ENCODE results near the gene NDOR1. TPM values are rescaled to one million over a fixed set of nuclear protein-coding genes. Genes with fewer than 3 reads are reported as not detected.
"Not testable (repeated sequence)": the region's sequence is repeated elsewhere in the genome, so short reads cannot be mapped to it uniquely, and the experiment has no call there.

Gene NDOR1
- total RNA-seq, 5 donors from 2014 or later (not counting 1 experiment from before 2014, with no cell fraction given), result 27.6 to 46.7 (median 45.4) TPM

DNA sequence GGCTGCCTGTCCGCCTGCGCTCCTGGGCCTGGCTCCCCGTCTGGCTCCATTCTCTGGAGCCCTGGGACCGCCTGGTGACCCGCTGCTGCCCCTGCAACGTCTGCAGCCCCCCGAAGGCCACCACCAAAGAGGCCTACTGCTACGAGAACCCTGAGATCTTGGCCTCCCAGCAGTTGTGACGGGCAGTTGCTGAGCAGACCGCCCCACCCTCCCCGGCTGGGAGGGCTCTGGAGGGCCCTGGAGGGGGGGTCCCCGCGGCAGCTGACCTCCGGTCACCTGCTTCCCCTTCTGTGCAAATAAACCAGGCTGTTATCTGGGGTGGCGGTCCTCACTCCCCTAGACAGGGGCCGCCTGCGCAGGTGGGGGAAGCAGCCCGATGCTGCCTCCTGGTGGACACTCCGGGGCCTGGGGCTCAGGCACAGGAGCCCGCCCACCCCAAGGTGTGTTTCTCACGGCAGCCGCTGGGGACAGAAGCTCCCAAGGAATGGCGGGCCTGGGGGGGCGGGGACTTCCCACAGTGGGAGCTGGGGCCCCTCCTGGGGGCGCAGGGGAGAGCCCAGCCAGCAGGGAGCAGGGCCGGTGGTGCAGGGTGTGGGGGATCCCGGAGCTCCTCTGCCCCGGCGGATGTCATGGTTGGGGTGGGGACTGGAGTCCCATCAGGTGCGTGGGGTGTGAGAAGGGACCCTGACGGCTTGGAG lies 30.9 kb downstream of the NDOR1 start:
- DNase-seq (peak; percentile 71 to 95 (median 87)), ATAC-seq (replicated peaks in 1 of 4) (peak; percentile 20 to 37 (median 24))
- WGBS (ENCODE audit: insufficient coverage), result 10% methylated on average over 27 of the region's 31 CpGs
- ChIA-PET CTCF (interaction anchor here (0.5 to 1.2 kb wide), 15 partner anchors 11 to 969 kb away, joined by 3 to 9 read pairs (median 4); partner anchors contain the start of genes MAN1B1 (in 1 of the 2) and NELFB (in 1 of the 2)), POLR2A (interaction anchor here (0.6 kb wide), 2 partner anchors 25 to 30 kb away, joined by 4 to 5 read pairs; no protein-coding TSS in a partner anchor)
- peaks cover 15 to 27% (median 19%) of the 10 kb centered on the region in 3 donors for H3K4me1 Mint-ChIP-seq
- H3K27ac Mint-ChIP-seq, result no peak overlapping the region
- peaks cover 3 to 47% of the 10 kb centered on the region in 2 experiments for H3K4me1 ChIP-seq (ENCODE audit: control insufficient read depth in 1 of 2, extremely low read depth in 1 of 2, insufficient read depth in 2 of 2, low read length in 2 of 2)
- no peak overlapping the region for H3K4me3 ChIP-seq (ENCODE audit: control insufficient read depth in 1 of 2, extremely low read depth in 1 of 2, low read length in 1 of 2)
- no peak overlapping the region for H3K27ac ChIP-seq (ENCODE audit: low read length)
- peaks cover 0 to 3% of the 10 kb centered on the region in 2 donors for H3K36me3 ChIP-seq (ENCODE audit: control insufficient read depth in 2 of 2, extremely low read depth in 1 of 2, insufficient read depth in 1 of 2, low read length in 1 of 2)
- peak overlapping the region in 1 of 3 donors; percentile 16 for H3K4me3 Mint-ChIP-seq
- H3K9me3 ChIP-seq, result no peaks in the 10 kb centered on the region
- no peaks in the 10 kb centered on the region for H3K36me3 Mint-ChIP-seq
- peaks cover 0 to 8% of the 10 kb centered on the region in 2 donors for H3K27me3 Mint-ChIP-seq
- H3K9me3 Mint-ChIP-seq, result no peaks in the 10 kb centered on the region
- peaks cover 0 to 35% of the 10 kb centered on the region in 2 experiments for H3K27me3 ChIP-seq (replicated peaks in 1 of 2; ENCODE audit: control insufficient read depth in 2 of 2, extremely low read depth in 1 of 2, insufficient read depth in 2 of 2, low read length in 1 of 2)

DNA sequence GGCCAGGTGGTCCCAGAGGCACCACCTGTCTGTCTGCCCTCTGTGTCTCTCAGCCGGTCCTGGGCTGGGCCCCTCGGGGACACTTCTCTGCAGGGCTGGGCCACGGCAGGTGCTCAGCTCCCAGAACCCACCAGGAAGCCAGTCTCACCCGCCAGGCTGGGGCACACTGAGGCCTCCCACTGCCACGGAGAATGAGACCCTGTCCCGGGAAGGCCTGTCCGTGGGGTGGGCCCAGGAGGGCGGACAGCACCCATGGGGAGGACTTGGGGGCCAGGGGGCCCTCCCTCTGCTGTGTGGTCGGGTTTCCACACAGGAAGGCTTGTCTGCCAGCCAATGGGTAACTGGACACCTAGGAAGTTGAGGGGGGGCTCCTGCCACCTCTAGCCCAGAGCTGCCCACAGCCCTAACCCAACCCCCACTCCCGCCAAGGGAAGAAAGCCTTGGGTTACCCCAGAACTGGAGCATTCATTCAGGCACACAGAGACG lies 31.5 kb downstream of the NDOR1 start:
- peak overlapping the region in 1 of 3 donors; percentile 16 for H3K4me3 Mint-ChIP-seq

DNA sequence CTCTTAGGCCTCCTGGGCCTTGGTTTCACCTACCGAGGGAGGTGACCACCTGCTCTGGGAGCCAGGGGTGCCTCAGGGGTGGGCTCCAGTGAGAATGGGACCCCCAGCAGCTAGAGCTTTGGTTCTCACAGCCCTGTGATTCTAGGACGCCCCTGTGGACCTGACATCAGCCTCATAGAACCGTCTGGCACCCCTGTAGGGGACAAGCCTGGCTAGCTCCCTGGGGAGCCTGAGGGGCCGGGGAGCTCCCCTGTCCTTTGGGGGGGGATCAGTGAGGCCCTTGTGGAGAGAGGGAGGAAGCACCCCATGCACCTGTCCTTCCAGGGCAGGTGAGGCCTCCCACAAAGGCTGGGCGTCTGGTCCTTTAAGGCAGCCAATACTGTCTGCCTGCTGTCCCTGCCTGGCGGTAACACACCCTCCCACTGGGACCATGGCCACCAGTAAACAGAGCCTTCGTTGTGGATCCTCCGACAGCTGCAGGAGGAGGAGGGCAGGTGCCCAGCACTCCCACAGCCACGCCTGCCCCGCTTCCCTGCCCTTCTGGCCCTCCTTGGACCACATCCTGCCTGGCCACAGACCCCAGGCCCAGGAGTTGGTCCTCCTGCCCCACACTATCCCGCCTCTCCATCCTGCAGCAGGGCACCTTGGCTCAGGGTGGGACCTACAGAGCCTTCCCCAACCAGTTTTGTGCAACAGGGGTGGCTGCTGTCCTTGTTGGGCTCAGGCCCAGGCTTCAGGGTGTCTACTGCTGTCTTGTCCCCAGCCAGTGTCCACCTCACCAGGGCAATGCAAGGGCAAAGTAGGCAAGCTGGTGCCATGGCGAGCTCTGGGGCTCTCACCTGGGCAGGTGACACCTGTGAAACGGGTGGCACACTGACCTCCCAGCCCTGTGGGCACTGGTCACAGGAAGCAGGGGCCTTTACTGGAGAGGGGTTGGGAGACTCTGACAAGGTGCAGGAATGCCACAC lies 32.5 kb downstream of the NDOR1 start:
- Mint-ChIP-seq H3K36me3 (peaks cover 11% of the 10 kb centered on the region), H3K27me3 (peaks cover 0 to 5% of the 10 kb centered on the region in 2 donors), H3K27ac (no peak overlapping the region), H3K9me3 (no peaks in the 10 kb centered on the region), H3K4me1 (peaks cover 26 to 38% (median 30%) of the 10 kb centered on the region in 3 donors), H3K4me3 (no peak overlapping the region)
- no peak for ATAC-seq (replicated peaks in 1 of 4)
- Histone ChIP-seq H3K27me3 (replicated peaks in 1 of 2; ENCODE audit: control insufficient read depth in 2 of 2, extremely low read depth in 1 of 2, insufficient read depth in 2 of 2, low read length in 1 of 2) (peaks cover 0 to 19% of the 10 kb centered on the region in 2 experiments), H3K4me3 (ENCODE audit: control insufficient read depth in 1 of 2, extremely low read depth in 1 of 2, low read length in 1 of 2) (no peak overlapping the region), H3K36me3 (ENCODE audit: control insufficient read depth in 2 of 2, extremely low read depth in 1 of 2, insufficient read depth in 1 of 2, low read length in 1 of 2) (peaks cover 3 to 13% of the 10 kb centered on the region in 2 donors), H3K4me1 (ENCODE audit: control insufficient read depth in 1 of 2, extremely low read depth in 1 of 2, insufficient read depth in 2 of 2, low read length in 2 of 2) (peaks cover 4 to 62% of the 10 kb centered on the region in 2 experiments), H3K9me3 (no peaks in the 10 kb centered on the region), H3K27ac (ENCODE audit: low read length) (no peak overlapping the region)
- POLR2A ChIA-PET, result no interaction called here
- 95% methylated on average over 11 of the region's 13 CpGs for WGBS (ENCODE audit: insufficient coverage)
- no peak for DNase-seq
- CTCF ChIA-PET, result no interaction called here

More for the DNA sequence above, 31.5 kb downstream of the NDOR1 start:
- POLR2A ChIA-PET, result interaction anchor here in 1 of 2 donors (0.6 kb wide), 1 partner anchor 24 kb away, joined by 4 read pairs; no protein-coding TSS in a partner anchor
- no peak overlapping the region for H3K27ac ChIP-seq (ENCODE audit: low read length)
- WGBS (ENCODE audit: insufficient coverage), result 29% methylated on average over 9 of the region's 11 CpGs
- H3K9me3 ChIP-seq, result no peaks in the 10 kb centered on the region
- peaks cover 2 to 3% of the 10 kb centered on the region in 2 donors for H3K36me3 ChIP-seq (ENCODE audit: control insufficient read depth in 2 of 2, extremely low read depth in 1 of 2, insufficient read depth in 1 of 2, low read length in 1 of 2)
- Mint-ChIP-seq H3K36me3 (no peaks in the 10 kb centered on the region), H3K27ac (no peak overlapping the region), H3K4me1 (peaks cover 15 to 27% (median 19%) of the 10 kb centered on the region in 3 donors), H3K9me3 (no peaks in the 10 kb centered on the region), H3K27me3 (peaks cover 0 to 5% of the 10 kb centered on the region in 2 donors)
- H3K27me3 ChIP-seq (replicated peaks in 1 of 2; ENCODE audit: control insufficient read depth in 2 of 2, extremely low read depth in 1 of 2, insufficient read depth in 2 of 2, low read length in 1 of 2), result peaks cover 0 to 29% of the 10 kb centered on the region in 2 experiments
- peaks cover 3 to 51% of the 10 kb centered on the region in 2 experiments for H3K4me1 ChIP-seq (ENCODE audit: control insufficient read depth in 1 of 2, extremely low read depth in 1 of 2, insufficient read depth in 2 of 2, low read length in 2 of 2)
- no peak overlapping the region for H3K4me3 ChIP-seq (ENCODE audit: control insufficient read depth in 1 of 2, extremely low read depth in 1 of 2, low read length in 1 of 2)
- ATAC-seq (replicated peaks in 1 of 4) (no peak), DNase-seq (no peak)
- CTCF ChIA-PET, result interaction anchor here (0.6 to 1.2 kb wide), 12 partner anchors 10 to 970 kb away, joined by 3 to 9 read pairs (median 4); partner anchors contain the start of genes MAN1B1 (in 1 of the 2) and NELFB (in 1 of the 2)

DNA sequence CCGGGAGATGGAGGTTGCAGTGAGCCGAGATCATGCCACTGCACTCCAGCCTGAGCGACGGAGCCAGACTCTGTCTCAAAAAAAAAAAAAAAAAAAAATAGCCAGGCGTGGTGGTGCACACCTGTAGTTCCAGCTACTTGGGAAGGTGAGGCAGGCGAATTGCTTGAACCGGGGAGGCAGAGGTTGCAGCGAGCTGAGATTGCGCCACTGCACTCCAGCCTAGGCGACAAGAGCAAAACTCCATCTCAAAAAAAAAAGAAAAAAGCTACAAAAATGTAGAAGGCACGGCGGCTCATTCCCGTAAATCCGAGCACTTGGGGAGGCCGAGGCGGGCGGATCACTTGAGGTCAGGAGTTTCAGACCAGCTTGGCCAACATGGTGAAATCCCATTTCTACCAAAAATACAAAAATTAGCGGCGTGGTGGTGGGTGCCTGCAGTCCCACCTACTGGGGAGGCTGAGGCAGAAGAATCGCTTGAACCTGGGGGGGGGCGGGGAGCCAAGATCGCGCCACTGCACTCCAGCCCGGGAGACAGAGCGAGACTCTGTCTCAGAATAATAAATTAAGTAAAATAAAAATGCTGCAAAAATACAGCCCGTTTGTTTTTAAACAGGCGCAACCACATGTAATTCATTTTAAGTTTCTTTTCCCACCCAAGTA lies 34.2 kb downstream of the NDOR1 start:
- peaks cover 14% of the 10 kb centered on the region for H3K36me3 Mint-ChIP-seq
- CTCF ChIA-PET, result interaction anchor here in 1 of 2 donors (0.5 to 1.6 kb wide), 5 partner anchors 12 to 397 kb away, joined by 3 to 8 read pairs (median 4); partner anchors contain the start of genes AJM1 and RNF224
- 75% methylated on average over 8 of the region's 27 CpGs for WGBS (ENCODE audit: insufficient coverage)
- peak overlapping the region; percentile 67 to 84 (median 71) for H3K4me3 Mint-ChIP-seq
- peak overlapping the region; percentile 44 for H3K27ac ChIP-seq (ENCODE audit: low read length)
- peak overlapping the region; percentile 55 to 74 for H3K27ac Mint-ChIP-seq
- H3K36me3 ChIP-seq (ENCODE audit: control insufficient read depth in 2 of 2, extremely low read depth in 1 of 2, insufficient read depth in 1 of 2, low read length in 1 of 2), result peaks cover 3 to 19% of the 10 kb centered on the region in 2 donors
- H3K9me3 ChIP-seq; ATAC-seq (replicated peaks in 1 of 4); H3K9me3 Mint-ChIP-seq; H3K27me3 Mint-ChIP-seq; DNase-seq: not testable (repeated sequence)
- H3K4me1 ChIP-seq (ENCODE audit: control insufficient read depth in 1 of 2, extremely low read depth in 1 of 2, insufficient read depth in 2 of 2, low read length in 2 of 2), result peaks cover 4 to 73% of the 10 kb centered on the region in 2 experiments
- POLR2A ChIA-PET, result interaction anchor here in 1 of 2 donors (1.6 kb wide), 2 partner anchors 15 to 17 kb away, joined by 16 read pairs; partner anchors contain the start of genes NELFB and RNF208
- peaks cover 29 to 47% (median 33%) of the 10 kb centered on the region in 3 donors for H3K4me1 Mint-ChIP-seq
- H3K27me3 ChIP-seq (replicated peaks in 1 of 2; ENCODE audit: control insufficient read depth in 2 of 2, extremely low read depth in 1 of 2, insufficient read depth in 2 of 2, low read length in 1 of 2), result peaks cover 0 to 11% of the 10 kb centered on the region in 2 experiments
- H3K4me3 ChIP-seq (ENCODE audit: control insufficient read depth in 1 of 2, extremely low read depth in 1 of 2, low read length in 1 of 2), result peak overlapping the region; percentile 59 to 68

DNA sequence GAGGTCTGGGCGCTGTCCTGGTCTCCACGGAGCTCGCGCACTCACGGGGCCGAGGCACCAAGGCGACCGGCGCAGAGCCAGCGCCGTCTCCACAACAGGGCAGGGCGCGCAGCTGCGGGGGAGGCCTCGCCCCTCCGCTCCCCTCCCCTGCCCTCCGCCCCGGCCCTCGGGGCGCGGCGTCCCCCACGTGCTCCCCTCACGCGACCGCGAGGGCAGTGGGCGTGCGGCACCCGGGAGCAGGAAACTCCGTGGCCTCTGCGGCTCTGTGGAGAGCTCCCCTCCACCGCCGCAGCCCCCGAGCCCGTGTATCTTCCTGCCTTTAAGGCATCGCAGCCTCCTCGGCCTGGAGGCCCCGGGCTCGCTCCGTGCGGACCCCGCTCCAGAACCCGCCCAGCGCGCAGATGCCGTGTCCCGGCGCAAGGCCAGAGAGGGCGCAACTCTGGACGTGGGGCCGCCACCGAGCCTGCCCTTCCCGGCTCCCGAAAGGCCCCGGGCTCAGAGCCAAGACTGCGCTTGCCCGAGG lies 34.9 kb downstream of the NDOR1 start:
- ATAC-seq (replicated peaks in 1 of 4) (peak; percentile 25 to 44 (median 40)), DNase-seq (peak in 31 of 35 experiments; percentile 43 to 84 (median 58))
- Histone ChIP-seq H3K27ac (ENCODE audit: low read length) (peak overlapping the region; percentile 70), H3K36me3 (ENCODE audit: control insufficient read depth in 2 of 2, extremely low read depth in 1 of 2, insufficient read depth in 1 of 2, low read length in 1 of 2) (peaks cover 3 to 19% of the 10 kb centered on the region in 2 donors), H3K27me3 (replicated peaks in 1 of 2; ENCODE audit: control insufficient read depth in 2 of 2, extremely low read depth in 1 of 2, insufficient read depth in 2 of 2, low read length in 1 of 2) (peaks cover 0 to 4% of the 10 kb centered on the region in 2 experiments), H3K4me3 (ENCODE audit: control insufficient read depth in 1 of 2, extremely low read depth in 1 of 2, low read length in 1 of 2) (peak overlapping the region; percentile 59 to 68), H3K9me3 (no peaks in the 10 kb centered on the region), H3K4me1 (ENCODE audit: control insufficient read depth in 1 of 2, extremely low read depth in 1 of 2, insufficient read depth in 2 of 2, low read length in 2 of 2) (peaks cover 4 to 73% of the 10 kb centered on the region in 2 experiments)
- H3K36me3 Mint-ChIP-seq, result peaks cover 14% of the 10 kb centered on the region
- H3K27me3 Mint-ChIP-seq, result no peaks in the 10 kb centered on the region
- no peaks in the 10 kb centered on the region for H3K9me3 Mint-ChIP-seq
- H3K4me3 Mint-ChIP-seq, result peak overlapping the region; percentile 67 to 84 (median 71)
- CTCF ChIA-PET, result interaction anchor here in 1 of 2 donors (1.0 to 1.6 kb wide), 8 partner anchors 16 to 398 kb away, joined by 3 to 8 read pairs (median 4); partner anchors contain the start of genes AJM1, MAN1B1 and TPRN
- POLR2A ChIA-PET, result interaction anchor here (0.6 to 1.6 kb wide), 15 partner anchors 14 to 513 kb away, joined by 3 to 16 read pairs (median 4); partner anchors contain the start of genes CYSRT1 (in 1 of the 2), MAN1B1 (in 1 of the 2), NELFB (in 1 of the 2) and RNF208 (in 1 of the 2)
- peaks cover 29 to 41% (median 33%) of the 10 kb centered on the region in 3 donors for H3K4me1 Mint-ChIP-seq
- H3K27ac Mint-ChIP-seq, result peak overlapping the region in 1 of 2 donors; percentile 74
- under 1% methylated on average over 58 of the region's 58 CpGs for WGBS (ENCODE audit: insufficient coverage)
